ENCODE measurements around the gene TUBA8.
"Not testable (repeated sequence)": the region's sequence is repeated elsewhere in the genome, so short reads cannot be mapped to it uniquely, and the experiment has no call there.

DNA sequence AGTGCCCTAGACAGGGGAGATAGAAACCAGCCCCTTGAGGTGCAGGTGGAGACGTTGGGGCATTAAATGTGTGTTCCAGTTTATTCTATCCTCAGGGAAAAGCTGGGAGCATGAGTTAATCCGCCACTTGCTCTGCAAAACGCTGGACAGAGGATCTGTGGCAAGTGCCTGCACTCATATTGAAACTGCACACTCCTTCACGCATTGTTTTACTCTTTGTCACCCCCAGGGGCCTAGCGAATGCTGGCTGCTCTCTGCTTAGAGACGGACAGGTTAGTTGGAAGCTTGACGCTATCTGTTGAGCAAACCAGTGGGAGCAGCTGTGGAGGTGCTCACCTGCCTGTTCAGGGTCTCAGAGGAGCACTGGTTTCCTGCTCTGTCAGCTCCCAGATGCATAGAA is 53.2 kb downstream of the TUBA8 start:
- TF ChIP-seq, protein P1, sequence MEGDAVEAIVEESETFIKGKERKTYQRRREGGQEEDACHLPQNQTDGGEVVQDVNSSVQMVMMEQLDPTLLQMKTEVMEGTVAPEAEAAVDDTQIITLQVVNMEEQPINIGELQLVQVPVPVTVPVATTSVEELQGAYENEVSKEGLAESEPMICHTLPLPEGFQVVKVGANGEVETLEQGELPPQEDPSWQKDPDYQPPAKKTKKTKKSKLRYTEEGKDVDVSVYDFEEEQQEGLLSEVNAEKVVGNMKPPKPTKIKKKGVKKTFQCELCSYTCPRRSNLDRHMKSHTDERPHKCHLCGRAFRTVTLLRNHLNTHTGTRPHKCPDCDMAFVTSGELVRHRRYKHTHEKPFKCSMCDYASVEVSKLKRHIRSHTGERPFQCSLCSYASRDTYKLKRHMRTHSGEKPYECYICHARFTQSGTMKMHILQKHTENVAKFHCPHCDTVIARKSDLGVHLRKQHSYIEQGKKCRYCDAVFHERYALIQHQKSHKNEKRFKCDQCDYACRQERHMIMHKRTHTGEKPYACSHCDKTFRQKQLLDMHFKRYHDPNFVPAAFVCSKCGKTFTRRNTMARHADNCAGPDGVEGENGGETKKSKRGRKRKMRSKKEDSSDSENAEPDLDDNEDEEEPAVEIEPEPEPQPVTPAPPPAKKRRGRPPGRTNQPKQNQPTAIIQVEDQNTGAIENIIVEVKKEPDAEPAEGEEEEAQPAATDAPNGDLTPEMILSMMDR (IDR thresholded peaks at IDR 0.05), result not testable (repeated sequence)
- TF ChIP-seq POLR2A (IDR thresholded peaks at IDR 0.05), result not testable (repeated sequence)
